ENCODE data around the gene NBL1. TPM values are rescaled to one million over a fixed set of nuclear protein-coding genes. Genes with fewer than 3 reads are reported as not detected.

NBL1 gene
- 12.5 and 14.0 TPM in 2 replicates for total RNA-seq (2012; rRNA removed)
- polyA plus RNA-seq (2012; rRNA removed): 54.2 and 62.7 TPM in 2 replicates
- 30.4 and 44.0 TPM in 2 replicates for polyA plus RNA-seq (2012; cell fraction: cytosol; rRNA removed)
- 13.3 and 30.2 TPM in 2 replicates for polyA plus RNA-seq (2012; cell fraction: nucleus; rRNA removed; ENCODE audit: low replicate concordance)
- Bru-seq, nascent RNA: percentile 77 among the genes with signal in this experiment
- percentile 91 among the genes with signal in this experiment for BruChase-seq, experiment 1, labeled RNA remaining after a 6-hour chase
- BruChase-seq, experiment 2, labeled RNA remaining after a 2-hour chase: percentile 71 among the genes with signal in this experiment
- long read RNA-seq, transcript NBL1-202 (4 exons, 2,172 nt): major isoform, 185 of 226 reads
- long read RNA-seq, partial matches to known transcripts: 0 of 226 reads
- long read RNA-seq, other reads (novel, unspliced or antisense): 41 of 226 reads

GRCh38 chr1:19643602-19644394 is at the start of gene NBL1:
TSS of gene NBL1 (plus strand) at chr1:19644311. CDS start at chr1:19655031, 10,720 bp downstream.
- Histone ChIP-seq H3K9me3 (ENCODE audit: control insufficient read depth, insufficient read depth, low read length) (no peaks in the 10 kb centered on the region), H2BK15ac (ENCODE audit: low read depth, low read length) (peak within 1 kb of the TSS; percentile 55; the same call in 1 of the 3 replicates), H4K20me1 (ENCODE audit: insufficient read depth, low read length) (peaks cover 26% of the 10 kb centered on the region), H3K27ac (ENCODE audit: insufficient read depth, low read length) (peak within 1 kb of the TSS; percentile 71), H4K8ac (ENCODE audit: low read depth in 2 of 2, low read length in 2 of 2) (peak within 1 kb of the TSS; percentile 41 to 61; a peak in 2 of 4 replicates), H3K4me3 (ENCODE audit: insufficient read depth, low read depth, low read length) (peak within 1 kb of the TSS; percentile 72), H2AK5ac (ENCODE audit: low read depth, low read length) (peak within 1 kb of the TSS; percentile 40; the same call in 1 of the 2 replicates), H2BK5ac (ENCODE audit: low read depth, low read length, poor library complexity, severe bottlenecking) (no peak within 1 kb of the TSS), H3K27me3 (ENCODE audit: control insufficient read depth, insufficient read depth, low read length) (no peaks in the 10 kb centered on the region), H3K4me2 (ENCODE audit: low read depth, low read length) (peak within 1 kb of the TSS; percentile 93), H3K23ac (ENCODE audit: low read depth, low read length) (peak within 1 kb of the TSS; percentile 84), H3K4ac (ENCODE audit: low read depth, low read length) (peak within 1 kb of the TSS; percentile 90), H3K56ac (ENCODE audit: extremely low read depth, insufficient read depth, low read length) (peak within 1 kb of the TSS; percentile 30; the same call in 1 of the 2 replicates), H3K9me1 (ENCODE audit: insufficient read depth, low read length) (peaks cover 7% of the 10 kb centered on the region), H3K18ac (ENCODE audit: low read depth, low read length) (peak within 1 kb of the TSS; percentile 59; the same call in 1 of the 2 replicates), H3K14ac (replicated peaks; ENCODE audit: low read depth, low read length) (peak within 1 kb of the TSS; percentile 94), H2AFZ (replicated peaks; ENCODE audit: low read length, poor library complexity) (peak within 1 kb of the TSS; percentile 96), H3K36me3 (ENCODE audit: control insufficient read depth, insufficient read depth, low read length) (peaks cover 2% of the 10 kb centered on the region; the same call in 1 of the 2 replicates), H4K91ac (ENCODE audit: insufficient read depth, low read depth, low read length) (peak within 1 kb of the TSS; percentile 46; the same call in 1 of the 2 replicates), H2BK20ac (ENCODE audit: low read depth, low read length) (no peak within 1 kb of the TSS), H2AK9ac (replicated peaks; ENCODE audit: low read depth, low read length, poor library complexity) (peak within 1 kb of the TSS; percentile 89), H2BK120ac (ENCODE audit: low read depth, low read length) (peak within 1 kb of the TSS; percentile 62), H3K4me1 (ENCODE audit: control insufficient read depth, insufficient read depth, low read length) (peaks cover 22% of the 10 kb centered on the region; the same call in 1 of the 2 replicates), H3K79me1 (ENCODE audit: low read depth in 1 of 2, low read length in 2 of 2) (peaks cover 0 to 34% of the 10 kb centered on the region in 2 experiments; a peak in 2 of 4 replicates), H3K9ac (ENCODE audit: low read depth, low read length) (peak within 1 kb of the TSS; percentile 96), H4K5ac (ENCODE audit: low read depth, low read length) (peak within 1 kb of the TSS; percentile 69)
- ATAC-seq (ENCODE audit: low read depth) (peak; percentile 90), DNase-seq (peak; percentile 54)
- ChIA-PET POLR2A (ENCODE audit: unreplicated experiment) (no interaction called here), CTCF (interaction anchor here (1.1 kb wide), 1 partner anchor 10 kb away, joined by 4 read pairs; no protein-coding TSS in a partner anchor)
- intact Hi-C loops (cut with micrococcal nuclease) (loop anchor here (2.0 kb wide), 4 partner anchors 47 to 245 kb away; partner anchors contain the start of gene CAPZB), in situ Hi-C loops (cut with MboI; ENCODE audit: low sequenced_read_pairs) (loop anchor here (10.0 kb wide), 1 partner anchor 159 kb away; the partner anchor contains the start of gene CAPZB), dilution Hi-C loops (cut with HindIII; ENCODE audit: low sequenced_read_pairs, unreplicated experiment) (no loop called here)
- 5% methylated on average over 62 of the region's 90 CpGs; no CpG with 5 or more reads in 1 of the 2 experiments for WGBS, 2 experiments (ENCODE audit: extremely low coverage in 2 of 2, insufficient read length in 1 of 2)
- no peak for TF ChIP-seq MAFK (IDR thresholded peaks at IDR 0.05; ENCODE audit: low read depth, low read length)
- no peak for TF ChIP-seq NFE2L2 (IDR thresholded peaks at IDR 0.05; ENCODE audit: low read depth, low read length)
- peak; percentile 21; the same call in 1 of the 2 replicates for TF ChIP-seq CTCF (conservative IDR thresholded peaks at IDR 0.05; ENCODE audit: low read depth, low read length)
- no peak for TF ChIP-seq BHLHE40 (IDR thresholded peaks at IDR 0.05; ENCODE audit: low read depth, low read length)
- peak; percentile 93 for TF ChIP-seq MAZ (IDR thresholded peaks at IDR 0.05; ENCODE audit: borderline replicate concordance, low read depth, low read length)
- TF ChIP-seq CEBPB (IDR thresholded peaks at IDR 0.05; ENCODE audit: low read depth, low read length): no peak
- TF ChIP-seq USF2 (IDR thresholded peaks at IDR 0.05; ENCODE audit: low read depth, low read length): no peak
- TF ChIP-seq RAD21 (IDR thresholded peaks at IDR 0.05; ENCODE audit: low read length): 0 out of 2 replicates have a peak, but pooled peaks have one; percentile 7
- TF ChIP-seq RCOR1 (IDR thresholded peaks at IDR 0.05; ENCODE audit: insufficient replicate concordance, low read length): no peak
- no peak for TF ChIP-seq FOS (IDR thresholded peaks at IDR 0.05; ENCODE audit: low read depth, low read length)
- TF ChIP-seq SMC3 (IDR thresholded peaks at IDR 0.05; ENCODE audit: low read depth, low read length): no peak
- no peak for TF ChIP-seq RFX5 (IDR thresholded peaks at IDR 0.05; ENCODE audit: low read depth, low read length)
- no peak for TF ChIP-seq POLR2A (IDR thresholded peaks at IDR 0.05; ENCODE audit: low read depth, low read length)
- no TSS peak for BruUV-seq (replicated peaks)

All from IMR-90 (cell line).